Ovary (tissue), 9 donors: ENCODE data around the gene CPNE6. TPM values are rescaled to one million over a fixed set of nuclear protein-coding genes. Genes with fewer than 3 reads are reported as not detected.

Experiments
- DNase-seq, 5 donors: peaks; one replicate each; pipeline ENCODE4 v3.0.0-alpha.2; 2019 to 2020
- H3K27ac ChIP-seq, 2 donors: fragments of 200-600 bp; one replicate each; pipeline versions ENCODE4 v1.5.1 to v1.8.0; 2019 to 2022
- H3K27me3 ChIP-seq: fragments of 200-600 bp; one replicate; pipeline ENCODE4 v1.8.0; 2022
- H3K36me3 ChIP-seq: fragments of 200-600 bp; sonication (generic); one replicate; pipeline ENCODE4 v1.5.1; 2019
- H3K4me1 ChIP-seq: one replicate; pipeline ENCODE4 v1.8.1; 2013; ENCODE audit warnings: mild to moderate bottlenecking, moderate library complexity; ENCODE audit not compliant: insufficient read depth
- H3K4me3 ChIP-seq: fragments of 200-600 bp; sonication (generic); one replicate; pipeline ENCODE4 v1.5.1; 2017
- H3K9me3 ChIP-seq, 2 donors: fragments of 200-600 bp in 1 of 2; sonication (generic) in 1 of 2; one replicate each; pipeline versions ENCODE4 v1.5.1 to v1.8.1; 2013 to 2019; ENCODE audit warnings: mild to moderate bottlenecking in 1 of 2, moderate library complexity in 1 of 2
- EP300 ChIP-seq: sonication (generic); formaldehyde crosslinking; IDR thresholded peaks from one replicate; pipeline ENCODE4 v1.6.1; 2017; ENCODE audit warnings: antibody characterized with exemption
- POLR2A ChIP-seq: fragments of 450-650 bp; IDR thresholded peaks from one replicate; pipeline ENCODE4 v1.6.1; 2017; ENCODE audit warnings: antibody characterized with exemption, mild to moderate bottlenecking, moderate library complexity
- WGBS, 3 donors: extraction: QIAGEN DNeasy Blood & Tissue Kit in 1 of 3; methylation state at CpG; one replicate each; pipeline versions ENCODE4 v1.1.5 to v1.1.7; 2013 to 2017; 5-methylcytosine and 5-hydroxymethylcytosine counted together
- intact Hi-C, 4 donors: fragments of 100-400 bp; cut with DNase I; formaldehyde crosslinking; loops; one replicate each; pipeline versions ENCODE4 v1.11.0 to v1.15.1; 2022 to 2023
- polyA plus RNA-seq, 2 donors: library from polyadenylated mRNA; stranded (reverse); fragments of 200-250 nt in 1 of 2; fragments of 350-450 nt in 1 of 2; fragmentation: Illumina TruSeq in 1 of 2; extraction: RNeasy Lipid Tissue Mini Kit (QIAGEN cat#74804) in 1 of 2; gene quantifications; one replicate each; pipeline ENCODE4 v1.2.3, GENCODE V29; 2013 to 2014
- total RNA-seq, 7 donors: library from RNA; depleted of rRNA in 2 of 7; stranded (reverse); fragments of >200 nt in 2 of 7; fragmentation: NEBNext Ultra II Directional in 3 of 7; extraction: Animal tissue kit (Norgen Biotek cat#: 25700) in 3 of 7; gene quantifications; one replicate each; pipeline versions ENCODE4 v1.1.0 to v1.2.4, GENCODE V29; 2016 to 2023
- TF ChIP-seq, protein P1 (sequence below), 3 donors: fragments of 450-650 bp in 2 of 3; fragments of 200-600 bp in 1 of 3; IDR thresholded peaks; one replicate each; pipeline versions ENCODE4 v1.5.1 to v1.8.0; 2016 to 2022; ENCODE audit warnings: antibody characterized with exemption in 3 of 3, mild to moderate bottlenecking in 1 of 3
- donor health status: DM: no; HTN: no; CAD: no; lungs with moderate emphysema.
- donor health status: DM: no; HTN: no; CAD: no.
- donor health status: Bipolar disorder and iron deficiency.
- donor health status: DM: yes; HTN: yes; CAD: no.
- donor health status: DM: no; HTN: no; CAD: no.
- donor health status: DM: yes; HTN: yes; CAD: no.

The CPNE6 gene
- total and polyA plus RNA-seq, 9 donors, result 0.08 to 0.71 (median 0.55) TPM; not detected in 6

DNA sequence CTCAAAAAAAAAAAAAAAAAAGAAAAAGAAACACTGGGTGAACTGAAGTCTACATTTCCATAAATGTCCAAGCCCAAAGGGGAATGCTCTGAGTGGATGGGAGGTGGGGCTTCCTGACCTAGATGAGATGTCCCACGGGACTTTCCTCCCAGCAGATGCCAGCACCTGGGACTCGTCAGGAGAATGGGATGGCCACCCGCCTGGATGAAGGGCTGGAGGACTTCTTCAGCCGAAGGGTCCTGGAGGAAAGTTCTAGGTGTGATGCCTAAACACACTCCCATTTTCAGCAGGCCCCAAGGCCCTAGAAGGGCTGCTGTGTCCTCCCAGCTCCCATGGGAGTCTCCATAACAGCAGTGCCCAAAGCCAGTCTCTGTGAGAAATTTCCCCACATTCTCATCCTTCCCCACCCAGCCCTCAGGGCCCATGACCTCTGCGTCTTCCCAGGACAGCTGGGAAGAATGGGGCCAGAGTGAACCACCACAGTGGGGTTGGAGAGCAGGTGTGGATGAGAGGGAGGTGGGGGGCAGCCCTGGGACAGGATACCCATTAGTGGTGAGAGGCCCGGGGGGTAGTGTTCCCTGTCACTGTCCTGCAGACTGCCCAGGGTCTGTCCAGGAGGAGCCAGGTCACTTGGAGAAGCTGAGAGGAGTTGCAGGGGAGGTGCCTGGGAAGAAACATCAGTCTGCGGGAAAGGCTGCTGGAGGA lies 7.1 kb upstream of the CPNE6 start:
- 62 to 68% (median 67%) methylated on average over 7 of the region's 7 CpGs for WGBS, 3 donors
- intact Hi-C loops, result loop anchor here in 1 of 4 donors (5.0 kb wide), 1 partner anchor 38 kb away; no protein-coding TSS in a partner anchor
- Histone ChIP-seq H3K4me3 (no peak overlapping the region), H3K36me3 (no peaks in the 10 kb centered on the region), H3K4me1 (no peaks in the 10 kb centered on the region), H3K27me3 (no peaks in the 10 kb centered on the region), H3K9me3 (no peaks in the 10 kb centered on the region), H3K27ac (no peak overlapping the region)
- TF ChIP-seq EP300 (no peak), POLR2A (no peak)
- TF ChIP-seq, protein P1, sequence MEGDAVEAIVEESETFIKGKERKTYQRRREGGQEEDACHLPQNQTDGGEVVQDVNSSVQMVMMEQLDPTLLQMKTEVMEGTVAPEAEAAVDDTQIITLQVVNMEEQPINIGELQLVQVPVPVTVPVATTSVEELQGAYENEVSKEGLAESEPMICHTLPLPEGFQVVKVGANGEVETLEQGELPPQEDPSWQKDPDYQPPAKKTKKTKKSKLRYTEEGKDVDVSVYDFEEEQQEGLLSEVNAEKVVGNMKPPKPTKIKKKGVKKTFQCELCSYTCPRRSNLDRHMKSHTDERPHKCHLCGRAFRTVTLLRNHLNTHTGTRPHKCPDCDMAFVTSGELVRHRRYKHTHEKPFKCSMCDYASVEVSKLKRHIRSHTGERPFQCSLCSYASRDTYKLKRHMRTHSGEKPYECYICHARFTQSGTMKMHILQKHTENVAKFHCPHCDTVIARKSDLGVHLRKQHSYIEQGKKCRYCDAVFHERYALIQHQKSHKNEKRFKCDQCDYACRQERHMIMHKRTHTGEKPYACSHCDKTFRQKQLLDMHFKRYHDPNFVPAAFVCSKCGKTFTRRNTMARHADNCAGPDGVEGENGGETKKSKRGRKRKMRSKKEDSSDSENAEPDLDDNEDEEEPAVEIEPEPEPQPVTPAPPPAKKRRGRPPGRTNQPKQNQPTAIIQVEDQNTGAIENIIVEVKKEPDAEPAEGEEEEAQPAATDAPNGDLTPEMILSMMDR (IDR thresholded peaks at IDR 0.05), result no peak
- DNase-seq, result no peak

- 81 to 87% (median 85%) methylated on average over 15 of the region's 15 CpGs for WGBS, 3 donors
- H3K27me3 ChIP-seq, result no peaks in the 10 kb centered on the region
- no peak overlapping the region for H3K27ac ChIP-seq
- H3K9me3 ChIP-seq, result no peaks in the 10 kb centered on the region
- H3K4me3 ChIP-seq, result no peak overlapping the region
- DNase-seq, result no peak
- TF ChIP-seq EP300, result no peak
- no peaks in the 10 kb centered on the region for H3K36me3 ChIP-seq
- no peaks in the 10 kb centered on the region for H3K4me1 ChIP-seq
- intact Hi-C loops, result loop anchor here in 1 of 4 donors (5.0 kb wide), 1 partner anchor 37 kb away; no protein-coding TSS in a partner anchor
These were observed 6.5 kb upstream of the CPNE6 start for GRCh38 chr14:24064856-24065255.

GRCh38 chr14:24065408-24065807 lies 6.0 kb upstream of the CPNE6 start:
- no peak for DNase-seq
- H3K9me3 ChIP-seq, result no peaks in the 10 kb centered on the region
- H3K27me3 ChIP-seq, result no peaks in the 10 kb centered on the region
- TF ChIP-seq POLR2A (no peak), EP300 (no peak)
- TF ChIP-seq, protein P1 (IDR thresholded peaks at IDR 0.05), result no peak
- no peaks in the 10 kb centered on the region for H3K36me3 ChIP-seq
- intact Hi-C loops, result no loop called here
- 58 to 72% (median 66%) methylated on average over 8 of the region's 8 CpGs for WGBS, 3 donors
- no peaks in the 10 kb centered on the region for H3K4me1 ChIP-seq
- no peak overlapping the region for H3K4me3 ChIP-seq
- no peak overlapping the region for H3K27ac ChIP-seq

GRCh38 chr14:24066496-24067132 lies 4.7 kb upstream of the CPNE6 start:
- no peak overlapping the region for H3K27ac ChIP-seq
- no peak for TF ChIP-seq POLR2A
- TF ChIP-seq, protein P1 (IDR thresholded peaks at IDR 0.05), result no peak
- TF ChIP-seq EP300, result no peak
- H3K9me3 ChIP-seq, result no peaks in the 10 kb centered on the region
- 86 to 88% (median 87%) methylated on average over 8 of the region's 8 CpGs for WGBS, 3 donors
- no peaks in the 10 kb centered on the region for H3K36me3 ChIP-seq
- no peaks in the 10 kb centered on the region for H3K4me1 ChIP-seq
- H3K4me3 ChIP-seq, result no peak overlapping the region
- intact Hi-C loops, result no loop called here
- DNase-seq, result no peak
- no peaks in the 10 kb centered on the region for H3K27me3 ChIP-seq
